Right renal pelvis (tissue), 4 donors: ENCODE results near the gene MRC1. TPM values are rescaled to one million over a fixed set of nuclear protein-coding genes. Genes with fewer than 3 reads are reported as not detected.

Experiments
- DNase-seq, 4 donors: peaks; one replicate each; pipeline ENCODE4 v3.0.0-alpha.2; 2013; ENCODE audit warnings: low read depth in 4 of 4, low spot score in 3 of 4, missing footprints in 1 of 4
- polyA plus RNA-seq, 4 donors: library from polyadenylated mRNA; unstranded; fragments of 120-200 nt; gene quantifications; one replicate each; pipeline ENCODE4 v1.2.1, GENCODE V29; 2013; ENCODE audit not compliant: insufficient read length in 4 of 4

MRC1 gene
- polyA plus RNA-seq, 4 donors = 9.2 to 12.4 (median 11.2) TPM

DNA sequence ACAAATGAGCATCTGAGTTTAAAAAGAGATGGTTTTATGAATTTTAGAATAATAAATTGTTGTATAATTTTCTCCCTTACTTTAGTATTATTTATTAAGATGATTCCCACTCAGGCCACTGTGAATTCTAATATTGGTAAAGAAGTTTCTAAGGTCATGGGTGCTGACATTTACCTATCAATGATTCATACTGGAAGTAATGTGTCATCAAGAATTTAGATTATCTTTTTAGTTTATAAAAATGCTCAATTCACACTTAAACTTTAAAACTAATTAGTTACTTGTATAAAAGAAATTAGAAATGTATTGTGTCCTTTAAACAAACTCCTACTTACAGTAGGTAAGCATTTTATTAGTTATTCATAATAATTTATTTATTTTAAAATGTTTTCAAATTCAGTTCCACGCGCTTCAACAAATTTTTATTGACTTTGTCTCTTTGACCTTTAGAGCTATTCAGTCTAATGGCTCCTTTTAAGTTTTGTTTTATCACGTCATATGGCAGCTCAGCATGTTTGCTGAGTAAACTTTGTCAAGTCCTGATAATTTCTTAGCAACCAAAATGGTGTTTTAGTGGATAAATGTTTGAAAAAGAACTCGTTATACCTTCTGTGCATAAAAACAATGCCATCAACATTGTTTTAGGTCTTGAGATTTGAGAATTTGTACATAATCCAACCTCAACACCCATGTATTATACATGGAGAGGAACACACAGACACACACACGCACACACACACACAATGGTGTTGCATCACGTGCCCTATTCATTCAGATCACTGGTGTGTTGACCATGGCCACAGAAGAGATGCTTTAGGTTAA lies 15.1 kb upstream of the MRC1 start:
- DNase-seq = no peak

GRCh38 chr10:17795083-17795482 lies 14.1 kb upstream of the MRC1 start:
- DNase-seq = no peak

DNA sequence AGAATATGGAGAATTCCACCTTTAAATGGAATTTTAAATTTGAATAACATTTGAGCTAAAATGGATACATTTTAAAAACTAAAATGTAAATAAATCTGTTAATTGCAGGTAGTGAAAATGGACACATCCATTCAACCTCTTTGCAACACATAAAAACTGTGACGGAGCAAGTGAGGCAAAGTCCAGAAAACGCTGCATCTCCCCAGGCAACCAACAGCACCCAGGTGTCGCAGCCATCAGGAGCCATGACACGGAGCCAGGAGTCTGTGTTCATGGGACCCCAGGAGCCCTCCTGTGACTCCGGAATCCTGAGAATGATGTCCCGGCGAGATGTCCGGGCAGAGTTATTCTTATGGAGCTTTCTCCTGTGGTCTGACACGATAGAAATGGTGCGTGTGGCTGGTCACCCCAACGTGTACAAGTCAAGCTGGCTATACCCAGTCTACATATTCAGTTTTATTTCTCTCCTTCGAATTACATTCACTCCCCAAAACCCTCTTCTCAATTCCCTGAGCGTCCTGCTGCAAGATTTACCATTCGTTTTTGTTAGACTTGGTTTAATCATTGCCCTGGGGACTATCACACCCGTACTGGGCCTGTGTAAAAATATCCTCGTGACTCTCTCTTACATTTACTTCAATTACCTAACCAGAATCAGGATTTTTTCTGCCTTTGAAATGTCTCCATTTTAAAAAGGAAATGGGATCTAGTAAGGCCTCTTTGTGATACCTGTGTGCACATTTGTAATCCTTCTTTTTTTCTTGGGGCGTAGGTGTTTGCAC lies 13.1 kb upstream of the MRC1 start:
- no peak for DNase-seq

- no peak for DNase-seq
Measured at GRCh38 chr10:17801507-17801906, 7.6 kb upstream of the MRC1 start.

DNA sequence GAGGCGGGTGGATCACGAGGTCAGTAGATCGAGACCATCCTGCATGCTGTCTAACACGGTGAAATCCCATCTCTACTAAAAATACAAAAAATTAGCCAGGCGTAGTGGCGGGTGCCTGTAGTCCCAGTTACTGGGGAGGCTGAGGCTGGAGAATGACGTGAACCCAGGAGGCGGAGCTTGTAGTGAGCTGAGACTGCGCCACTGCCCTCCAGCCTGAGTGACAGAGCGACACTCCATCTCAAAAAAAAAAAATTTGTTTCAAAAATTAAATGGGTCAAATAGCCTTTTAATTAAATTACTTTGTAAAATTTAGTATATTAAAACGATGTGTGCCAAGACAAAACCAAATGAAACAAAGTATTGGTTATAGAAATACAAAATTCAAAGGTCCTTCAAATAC lies 6.8 kb upstream of the MRC1 start:
- no peak for DNase-seq

DNA sequence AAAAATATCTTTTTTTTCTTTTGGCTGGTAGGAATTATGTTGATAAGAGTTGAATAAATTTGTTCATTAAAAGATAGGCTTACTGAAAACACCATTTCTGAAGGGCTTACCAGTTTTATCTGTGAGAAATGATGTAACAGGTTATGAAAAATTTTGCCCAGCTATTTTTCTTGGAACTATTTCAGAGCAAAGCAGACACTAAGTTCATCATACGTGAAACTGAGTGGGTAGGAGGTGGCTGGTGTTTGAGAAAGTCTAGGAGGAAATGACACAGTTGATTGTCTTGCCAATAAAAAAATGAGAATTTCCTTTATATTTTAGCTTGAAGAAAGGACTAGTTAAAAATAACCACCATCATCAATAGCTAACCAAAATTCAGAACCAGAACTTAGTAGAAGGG lies 6.2 kb upstream of the MRC1 start:
- DNase-seq = no peak

DNA sequence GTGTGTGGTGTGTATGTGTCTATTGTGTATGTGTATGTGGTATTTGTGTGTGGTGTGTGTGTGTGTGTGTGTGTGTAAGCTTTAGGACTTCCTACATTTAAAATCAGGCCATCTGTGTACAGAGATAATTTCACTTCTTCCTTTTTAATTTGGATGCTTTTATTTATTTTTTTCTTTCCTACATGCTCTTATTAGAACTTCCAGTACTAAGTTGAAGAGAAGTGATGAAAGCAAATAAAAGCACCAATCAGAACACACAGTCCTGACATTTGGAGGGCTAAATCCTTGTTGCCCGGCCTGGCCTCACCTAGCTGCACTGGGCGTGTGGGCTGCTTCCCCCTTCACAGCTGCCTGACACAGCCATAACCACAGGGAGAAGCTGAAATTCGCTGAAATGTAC lies 3.8 kb upstream of the MRC1 start:
- no peak for DNase-seq

DNA sequence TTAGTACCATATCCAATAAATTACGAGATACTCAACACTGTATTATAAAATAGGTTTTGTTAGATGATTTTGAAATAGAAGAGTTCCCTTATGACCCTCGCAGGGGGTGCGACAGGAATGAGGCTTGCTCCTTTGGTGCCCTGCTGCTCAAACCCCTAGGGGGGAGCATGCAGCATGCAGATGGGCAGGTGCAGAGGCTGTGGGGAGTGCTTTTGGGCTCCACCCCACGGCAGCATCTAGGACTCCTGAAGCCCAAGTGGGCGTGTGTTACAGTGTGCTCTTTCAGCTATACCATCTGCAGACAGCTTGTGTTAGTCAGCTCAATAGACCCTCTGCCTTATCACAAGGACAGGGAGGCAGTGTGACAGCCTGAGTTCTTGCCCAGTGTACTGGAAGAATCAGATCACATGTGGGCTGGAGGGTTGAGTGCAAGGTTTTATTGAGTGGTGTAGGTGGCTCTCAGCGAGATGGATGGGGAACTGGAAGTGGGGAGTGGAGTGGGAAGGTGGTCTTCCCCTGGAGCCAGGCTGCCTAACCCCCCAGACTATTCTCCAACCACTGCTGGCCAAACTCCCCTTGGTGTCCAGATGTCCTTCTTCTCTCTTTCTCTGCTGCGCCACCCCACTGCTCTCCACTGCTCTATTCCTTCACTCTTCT lies 3.1 kb upstream of the MRC1 start:
- no peak for DNase-seq

- no peak for DNase-seq
Measured at GRCh38 chr10:17811146-17811865, 2.2 kb downstream of the MRC1 start.

DNA sequence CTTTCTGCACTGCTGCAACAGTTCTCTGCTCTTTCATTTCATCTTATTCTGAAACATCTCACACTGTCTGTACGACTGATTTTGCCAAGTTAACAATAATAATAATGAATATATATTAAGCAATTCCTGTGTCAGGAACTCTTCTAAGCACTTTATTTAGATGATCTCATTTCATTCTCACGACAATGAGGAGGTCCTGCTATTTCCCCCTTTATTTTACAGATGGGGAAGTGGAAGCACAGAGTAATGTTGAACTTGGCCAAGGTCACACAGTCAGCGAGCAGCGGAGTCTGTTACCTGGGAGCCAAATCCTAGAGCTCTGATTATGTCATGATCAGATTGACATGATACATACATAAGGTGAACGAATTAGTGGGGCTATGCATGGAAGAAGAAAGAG lies 5.8 kb downstream of the MRC1 start:
- no peak for DNase-seq

DNA sequence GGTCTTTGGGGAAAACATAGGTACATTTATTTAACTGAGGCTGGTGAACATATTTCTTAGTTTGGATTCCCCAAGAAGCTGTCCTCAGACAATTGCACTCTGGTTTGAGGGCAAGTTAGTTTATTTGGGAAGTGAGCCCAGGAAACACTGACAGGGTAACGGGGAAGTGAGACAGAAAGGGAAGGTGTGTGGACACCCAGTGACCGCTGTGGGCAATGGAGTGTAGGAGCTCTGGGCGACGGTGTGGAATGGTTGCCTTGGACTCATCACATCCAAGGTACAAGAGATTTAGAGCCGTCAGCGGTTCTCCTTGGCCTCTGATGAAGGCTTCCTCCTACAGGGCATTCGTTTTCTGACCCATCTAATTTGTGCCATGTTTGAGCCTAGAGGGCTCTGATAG lies 7.1 kb downstream of the MRC1 start:
- DNase-seq = no peak

DNA sequence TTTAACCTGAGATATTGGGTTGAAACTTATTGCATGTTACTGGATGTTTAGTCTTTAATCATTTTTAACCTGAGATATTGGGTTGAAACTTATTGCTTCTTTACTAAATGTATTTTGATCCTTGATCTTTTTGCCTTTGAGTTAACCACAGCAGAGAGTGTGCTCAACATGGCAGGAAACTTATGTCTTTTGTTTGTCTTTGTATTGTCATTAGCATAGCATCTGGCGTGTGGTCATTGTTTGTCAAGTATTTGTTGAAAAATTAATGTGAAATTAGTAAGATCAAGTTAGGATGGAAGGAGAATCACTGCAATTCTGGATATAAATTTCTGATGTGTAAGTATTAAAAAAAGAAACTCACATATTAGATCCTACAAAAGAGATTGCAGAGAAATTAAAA lies 8.2 kb downstream of the MRC1 start:
- DNase-seq = no peak

- no peak for DNase-seq
Measured at GRCh38 chr10:17817790-17818189, 8.6 kb downstream of the MRC1 start.

DNA sequence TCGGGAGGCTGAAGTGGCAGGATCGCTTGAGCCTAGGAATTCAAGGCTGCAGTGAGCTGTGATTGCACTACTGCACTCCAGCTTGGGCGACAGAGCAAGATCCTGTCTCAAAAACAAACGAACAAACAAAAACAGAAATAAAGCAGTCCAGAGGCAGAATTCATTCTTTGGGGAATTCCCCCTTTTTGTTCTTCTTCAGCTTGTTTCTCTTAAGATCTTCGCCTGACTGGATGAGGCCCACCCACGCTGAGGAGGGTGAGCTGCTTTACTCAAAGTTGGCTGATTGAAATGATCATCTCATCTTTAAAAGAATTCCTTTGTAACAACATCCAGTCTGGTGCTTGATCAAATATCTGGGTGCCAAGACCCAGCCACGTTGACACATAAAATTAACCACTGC lies 10.7 kb downstream of the MRC1 start:
- no peak for DNase-seq

DNA sequence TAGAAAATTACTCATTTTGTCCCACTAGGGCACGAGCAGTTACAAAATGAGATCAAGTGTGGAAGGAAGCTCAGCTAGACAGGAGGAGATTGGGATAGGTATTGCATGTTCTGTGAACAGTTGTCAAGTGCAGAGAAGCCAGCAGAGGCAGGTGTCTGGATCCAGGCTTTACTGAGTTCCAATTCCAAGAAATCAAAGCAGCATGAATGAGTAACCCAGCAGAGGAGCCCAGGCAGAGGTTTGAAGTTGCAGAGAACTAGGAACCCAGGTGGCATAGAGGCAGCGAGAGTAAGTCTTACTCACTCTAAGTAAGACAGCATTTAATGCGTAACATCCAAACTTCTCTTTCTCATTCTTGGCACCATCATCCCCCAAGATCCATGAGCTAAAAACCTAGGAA lies 11.8 kb downstream of the MRC1 start:
- DNase-seq = no peak

DNA sequence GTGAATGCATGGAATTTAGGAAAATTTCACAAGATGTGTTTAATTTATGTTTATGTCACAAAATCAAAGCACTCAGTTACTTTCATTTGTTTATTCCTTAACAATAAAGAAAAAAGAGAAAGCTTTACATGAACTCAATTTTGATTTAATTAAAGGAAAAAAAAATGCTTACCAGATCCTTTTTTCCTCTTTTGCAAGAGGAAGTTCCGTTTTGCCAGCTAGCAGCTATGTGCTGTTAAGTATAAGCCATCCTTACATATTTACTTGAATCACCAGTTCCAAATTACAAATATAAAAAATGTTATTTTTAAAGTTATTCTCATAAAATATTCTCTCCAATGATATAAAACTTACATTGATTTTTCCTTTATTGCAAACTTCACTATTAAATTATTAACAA lies 12.7 kb downstream of the MRC1 start:
- no peak for DNase-seq

GRCh38 chr10:17831341-17831740 lies 22.2 kb downstream of the MRC1 start:
- no peak for DNase-seq

DNA sequence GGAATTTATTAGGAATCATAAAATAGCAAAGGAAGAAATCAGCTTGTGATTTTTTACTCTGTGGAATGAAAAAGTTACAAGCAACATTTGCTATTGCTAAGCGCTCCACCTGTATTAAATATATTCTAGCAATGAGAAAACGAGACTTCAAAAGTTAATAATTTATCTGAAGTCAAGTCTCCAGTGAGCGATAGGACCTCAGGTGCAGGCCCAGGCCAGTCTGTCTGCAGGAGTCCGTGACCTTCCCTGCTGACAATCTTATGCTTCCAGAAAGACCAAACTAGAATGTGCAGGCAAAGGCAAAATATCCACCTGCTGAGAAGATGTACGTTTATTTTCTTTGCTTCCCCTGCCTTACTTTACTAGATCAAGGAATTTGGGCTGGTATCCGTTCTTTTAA lies 22.7 kb downstream of the MRC1 start:
- DNase-seq = no peak

DNA sequence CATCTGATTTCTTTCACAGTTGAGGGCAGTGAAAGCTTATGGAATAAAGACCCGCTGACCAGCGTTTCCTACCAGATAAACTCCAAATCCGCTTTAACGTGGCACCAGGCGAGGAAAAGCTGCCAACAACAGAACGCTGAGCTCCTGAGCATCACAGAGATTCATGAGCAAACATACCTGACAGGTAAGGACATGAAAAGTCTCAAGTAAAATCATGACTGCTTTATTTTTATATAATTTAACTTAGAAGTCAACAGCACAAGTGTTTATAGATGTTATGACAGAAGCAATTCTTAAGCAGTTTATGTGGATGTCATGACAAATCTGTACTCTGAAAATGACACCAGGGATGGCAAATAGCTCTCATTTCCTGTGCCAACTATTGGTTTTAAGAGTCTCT lies 24.5 kb downstream of the MRC1 start:
- no peak for DNase-seq

DNA sequence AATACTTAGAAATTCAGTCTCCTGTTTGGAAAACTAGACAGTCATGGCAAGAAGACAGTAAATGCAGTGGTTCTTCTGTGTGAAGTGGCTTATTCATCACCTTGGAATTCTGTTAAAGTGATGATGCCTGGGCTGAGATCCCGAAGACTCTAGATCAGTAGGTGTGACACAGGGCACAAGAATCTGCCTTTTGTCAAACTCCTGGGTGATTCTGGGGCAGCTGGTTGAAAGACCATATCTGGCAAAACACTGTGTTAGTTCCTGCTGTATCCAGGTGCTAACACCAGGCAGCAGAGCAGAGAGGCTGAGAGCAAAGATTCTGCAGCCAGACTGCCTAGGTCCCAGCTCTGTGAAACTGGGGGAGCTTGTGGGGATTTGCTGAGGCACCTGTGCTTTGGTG lies 26.5 kb downstream of the MRC1 start:
- no peak for DNase-seq

- no peak for DNase-seq
Measured at GRCh38 chr10:17836942-17837341, 27.8 kb downstream of the MRC1 start.
